ENCODE data around the gene RBM7.

RBM7 gene

DNA sequence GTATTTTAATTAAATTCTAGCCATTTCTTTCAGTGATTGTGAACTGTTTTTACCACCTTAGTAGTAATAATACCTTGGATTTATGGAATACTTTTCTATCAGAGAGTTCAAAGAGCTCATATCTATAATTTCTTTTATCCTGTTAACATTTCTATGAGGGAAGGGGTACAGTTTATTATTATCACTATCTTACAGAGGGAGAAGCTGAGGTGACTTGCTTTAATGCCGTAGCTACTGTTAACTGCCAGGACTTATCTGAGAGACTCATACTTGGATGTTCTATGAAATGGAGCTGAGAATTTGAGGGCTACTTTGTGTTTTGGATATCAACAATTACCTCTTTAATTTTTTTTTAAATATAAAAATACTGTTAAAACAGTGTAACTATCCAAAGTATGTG lies 42.1 kb downstream of the RBM7 start:
- no peak for DNase-seq
- Histone ChIP-seq H3K4me1 (ENCODE audit: low read length) (peaks cover 31% of the 10 kb centered on the region), H3K9me3 (replicated peaks; ENCODE audit: insufficient read depth, low read length) (no peaks in the 10 kb centered on the region), H3K79me2 (ENCODE audit: low read length) (peaks cover 74% of the 10 kb centered on the region), H3K9me2 (replicated peaks; ENCODE audit: insufficient read depth, low read length) (no peaks in the 10 kb centered on the region), H3F3A (ENCODE audit: insufficient read depth, low read length) (no peaks in the 10 kb centered on the region), H3K4me2 (ENCODE audit: low read depth, low read length) (no peak overlapping the region), H3K27me3 (replicated peaks; ENCODE audit: insufficient read depth, low read length) (no peaks in the 10 kb centered on the region), H3K4me3 (ENCODE audit: low read length) (no peak overlapping the region), H4K20me1 (ENCODE audit: insufficient read depth, low read length) (no peaks in the 10 kb centered on the region), H3K9ac (ENCODE audit: low read length) (no peak overlapping the region), H3K36me3 (replicated peaks; ENCODE audit: insufficient read depth, low read length) (0 out of 2 replicates have a peak, but pooled peaks cover 7% of the 10 kb centered on the region), H2AFZ (ENCODE audit: low read length) (no peak overlapping the region), H3K27ac (ENCODE audit: low read length) (no peak overlapping the region)
- TF ChIP-seq EZH2phosphoT487 (IDR thresholded peaks at IDR 0.05; ENCODE audit: low read length) (no peak), EZH2 (optimal IDR thresholded peaks at IDR 0.05; ENCODE audit: low read depth, low read length) (no peak)
- TF ChIP-seq, protein P1, sequence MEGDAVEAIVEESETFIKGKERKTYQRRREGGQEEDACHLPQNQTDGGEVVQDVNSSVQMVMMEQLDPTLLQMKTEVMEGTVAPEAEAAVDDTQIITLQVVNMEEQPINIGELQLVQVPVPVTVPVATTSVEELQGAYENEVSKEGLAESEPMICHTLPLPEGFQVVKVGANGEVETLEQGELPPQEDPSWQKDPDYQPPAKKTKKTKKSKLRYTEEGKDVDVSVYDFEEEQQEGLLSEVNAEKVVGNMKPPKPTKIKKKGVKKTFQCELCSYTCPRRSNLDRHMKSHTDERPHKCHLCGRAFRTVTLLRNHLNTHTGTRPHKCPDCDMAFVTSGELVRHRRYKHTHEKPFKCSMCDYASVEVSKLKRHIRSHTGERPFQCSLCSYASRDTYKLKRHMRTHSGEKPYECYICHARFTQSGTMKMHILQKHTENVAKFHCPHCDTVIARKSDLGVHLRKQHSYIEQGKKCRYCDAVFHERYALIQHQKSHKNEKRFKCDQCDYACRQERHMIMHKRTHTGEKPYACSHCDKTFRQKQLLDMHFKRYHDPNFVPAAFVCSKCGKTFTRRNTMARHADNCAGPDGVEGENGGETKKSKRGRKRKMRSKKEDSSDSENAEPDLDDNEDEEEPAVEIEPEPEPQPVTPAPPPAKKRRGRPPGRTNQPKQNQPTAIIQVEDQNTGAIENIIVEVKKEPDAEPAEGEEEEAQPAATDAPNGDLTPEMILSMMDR (IDR thresholded peaks at IDR 0.05; ENCODE audit: low read length), result no peak

DNA sequence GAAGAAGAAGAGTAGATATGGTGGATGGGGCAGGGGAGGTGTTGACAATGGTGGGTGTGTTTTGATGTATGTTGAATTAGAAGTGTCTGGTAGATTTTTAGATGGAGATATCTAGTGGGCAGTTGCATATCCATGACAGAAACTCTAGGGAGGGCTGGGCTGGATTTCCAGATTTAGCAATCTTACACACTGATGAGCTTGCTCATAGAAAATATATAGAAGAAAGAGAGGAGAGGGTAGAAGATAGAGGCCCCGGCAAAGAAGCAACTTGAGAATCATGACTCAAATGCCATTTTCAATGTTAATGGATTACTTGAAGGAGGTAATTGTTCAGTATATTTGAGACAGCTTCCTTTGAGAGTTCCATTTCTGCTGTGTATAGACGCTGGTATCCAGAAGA lies 47.0 kb downstream of the RBM7 start:
- no peak overlapping the region for H3K9ac ChIP-seq (ENCODE audit: low read length)
- no peak overlapping the region for H3K4me2 ChIP-seq (ENCODE audit: low read depth, low read length)
- no peaks in the 10 kb centered on the region for H3K27me3 ChIP-seq (replicated peaks; ENCODE audit: insufficient read depth, low read length)
- H3K79me2 ChIP-seq (ENCODE audit: low read length), result peaks cover 53% of the 10 kb centered on the region
- no peak overlapping the region for H3K27ac ChIP-seq (ENCODE audit: low read length)
- no peaks in the 10 kb centered on the region for H3K9me2 ChIP-seq (replicated peaks; ENCODE audit: insufficient read depth, low read length)
- no peak overlapping the region for H2AFZ ChIP-seq (ENCODE audit: low read length)
- H3K4me1 ChIP-seq (ENCODE audit: low read length), result peaks cover 15% of the 10 kb centered on the region
- TF ChIP-seq, protein P1 (IDR thresholded peaks at IDR 0.05; ENCODE audit: low read length), result no peak
- no peak for TF ChIP-seq EZH2 (optimal IDR thresholded peaks at IDR 0.05; ENCODE audit: low read depth, low read length)
- TF ChIP-seq EZH2phosphoT487 (IDR thresholded peaks at IDR 0.05; ENCODE audit: low read length), result no peak
- DNase-seq, result no peak
- no peaks in the 10 kb centered on the region for H3F3A ChIP-seq (ENCODE audit: insufficient read depth, low read length)
- no peaks in the 10 kb centered on the region for H4K20me1 ChIP-seq (ENCODE audit: insufficient read depth, low read length)
- peaks cover 11% of the 10 kb centered on the region; the same call in 1 of the 2 replicates for H3K36me3 ChIP-seq (replicated peaks; ENCODE audit: insufficient read depth, low read length)
- H3K9me3 ChIP-seq (replicated peaks; ENCODE audit: insufficient read depth, low read length), result no peaks in the 10 kb centered on the region
- H3K4me3 ChIP-seq (ENCODE audit: low read length), result no peak overlapping the region

DNA sequence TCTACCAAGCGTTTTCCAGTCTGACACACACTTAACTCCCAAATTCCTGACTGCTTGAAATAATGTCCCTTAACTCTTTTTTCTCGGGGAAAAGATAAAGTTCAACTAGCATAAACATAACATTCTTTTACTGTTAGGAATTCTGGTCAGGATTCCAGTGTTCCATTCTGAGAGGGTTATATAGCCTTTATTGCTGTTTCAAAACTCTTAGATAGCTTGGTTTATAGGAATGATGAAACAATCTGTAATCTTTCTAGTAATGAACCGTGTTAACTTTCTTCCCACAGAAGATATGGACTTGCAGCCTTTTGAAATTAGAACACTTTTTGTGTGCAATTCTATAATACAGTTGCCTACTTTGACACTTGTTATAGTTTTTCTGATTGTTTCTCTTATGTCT lies 47.4 kb downstream of the RBM7 start:
- no peaks in the 10 kb centered on the region for H3K9me2 ChIP-seq (replicated peaks; ENCODE audit: insufficient read depth, low read length)
- no peak overlapping the region for H3K4me2 ChIP-seq (ENCODE audit: low read depth, low read length)
- DNase-seq, result no peak
- H3F3A ChIP-seq (ENCODE audit: insufficient read depth, low read length), result no peaks in the 10 kb centered on the region
- no peaks in the 10 kb centered on the region for H3K27me3 ChIP-seq (replicated peaks; ENCODE audit: insufficient read depth, low read length)
- peaks cover 11% of the 10 kb centered on the region; the same call in 1 of the 2 replicates for H3K36me3 ChIP-seq (replicated peaks; ENCODE audit: insufficient read depth, low read length)
- no peak overlapping the region for H2AFZ ChIP-seq (ENCODE audit: low read length)
- peaks cover 49% of the 10 kb centered on the region for H3K79me2 ChIP-seq (ENCODE audit: low read length)
- peaks cover 15% of the 10 kb centered on the region for H3K4me1 ChIP-seq (ENCODE audit: low read length)
- no peak for TF ChIP-seq EZH2 (optimal IDR thresholded peaks at IDR 0.05; ENCODE audit: low read depth, low read length)
- no peaks in the 10 kb centered on the region for H4K20me1 ChIP-seq (ENCODE audit: insufficient read depth, low read length)
- no peak overlapping the region for H3K4me3 ChIP-seq (ENCODE audit: low read length)
- H3K9me3 ChIP-seq (replicated peaks; ENCODE audit: insufficient read depth, low read length), result no peaks in the 10 kb centered on the region
- no peak overlapping the region for H3K9ac ChIP-seq (ENCODE audit: low read length)
- H3K27ac ChIP-seq (ENCODE audit: low read length), result no peak overlapping the region

DNA sequence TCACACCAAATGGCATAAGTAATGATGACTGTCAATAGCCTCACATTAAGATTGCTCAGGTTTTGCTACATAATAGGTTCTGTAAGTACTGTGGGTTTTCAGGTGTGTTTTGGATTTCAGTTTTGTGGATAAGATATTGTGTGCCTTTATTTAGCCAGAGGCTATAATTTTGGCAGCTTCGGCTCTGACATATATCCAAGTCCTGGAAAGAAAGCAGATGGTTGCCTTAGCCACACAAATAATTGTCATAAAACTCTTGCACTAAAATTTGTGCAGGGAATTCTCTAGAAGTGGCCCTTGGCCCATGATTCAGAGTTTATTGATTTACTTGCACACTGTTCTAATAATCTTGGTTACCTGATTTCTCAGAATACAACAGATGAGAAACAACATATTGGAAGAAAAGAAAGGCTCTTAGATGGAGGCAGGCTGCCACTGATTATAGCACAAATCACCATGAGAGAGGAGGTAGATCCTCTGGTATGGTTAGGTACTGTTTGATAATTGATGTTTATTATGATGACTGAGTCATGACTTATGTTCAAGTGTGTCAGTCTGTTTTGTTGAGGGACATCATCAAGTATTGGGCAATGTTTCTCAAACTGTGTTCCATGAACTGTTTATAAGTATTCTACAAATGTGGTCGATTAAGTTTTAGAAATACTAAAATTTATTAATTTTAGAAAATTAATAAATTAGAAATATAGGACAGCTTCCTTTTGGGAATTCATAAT lies 48.5 kb downstream of the RBM7 start:
- Histone ChIP-seq H3K79me2 (ENCODE audit: low read length) (peaks cover 39% of the 10 kb centered on the region), H3F3A (ENCODE audit: insufficient read depth, low read length) (no peaks in the 10 kb centered on the region), H3K9me3 (replicated peaks; ENCODE audit: insufficient read depth, low read length) (no peaks in the 10 kb centered on the region), H3K9me2 (replicated peaks; ENCODE audit: insufficient read depth, low read length) (no peaks in the 10 kb centered on the region), H3K9ac (ENCODE audit: low read length) (no peak overlapping the region), H4K20me1 (ENCODE audit: insufficient read depth, low read length) (no peaks in the 10 kb centered on the region), H3K4me3 (ENCODE audit: low read length) (no peak overlapping the region), H3K36me3 (replicated peaks; ENCODE audit: insufficient read depth, low read length) (peaks cover 11% of the 10 kb centered on the region; the same call in 1 of the 2 replicates), H2AFZ (ENCODE audit: low read length) (no peak overlapping the region), H3K4me2 (ENCODE audit: low read depth, low read length) (no peak overlapping the region), H3K27me3 (replicated peaks; ENCODE audit: insufficient read depth, low read length) (no peaks in the 10 kb centered on the region), H3K4me1 (ENCODE audit: low read length) (peaks cover 9% of the 10 kb centered on the region), H3K27ac (ENCODE audit: low read length) (no peak overlapping the region)
- no peak for DNase-seq
- TF ChIP-seq, protein P1 (IDR thresholded peaks at IDR 0.05; ENCODE audit: low read length), result no peak
- TF ChIP-seq EZH2phosphoT487 (IDR thresholded peaks at IDR 0.05; ENCODE audit: low read length) (no peak), EZH2 (optimal IDR thresholded peaks at IDR 0.05; ENCODE audit: low read depth, low read length) (no peak)

All from MM.1S (cell line).